Endothelial cell of hepatic sinusoid (primary cell): ENCODE measurements around the gene CAMKK2.
"Not testable (repeated sequence)": the region's sequence is repeated elsewhere in the genome, so short reads cannot be mapped to it uniquely, and the experiment has no call there.

ENCODE experiments used
- in situ Hi-C: cut with HindIII; loops from 2 replicates; pipeline ENCODE4 v1.10.0; 2017; ENCODE audit warnings: low sequenced_read_pairs

CAMKK2 gene

GRCh38 chr12:121228919-121229665, 67.4 kb downstream of the CAMKK2 start:
- in situ Hi-C loops, result no loop called here

- in situ Hi-C loops, result no loop called here
These were observed 69.2 kb downstream of the CAMKK2 start for GRCh38 chr12:121227294-121227693.

- in situ Hi-C loops, result not testable (repeated sequence)
These were observed 69.6 kb downstream of the CAMKK2 start for GRCh38 chr12:121226871-121227270.

GRCh38 chr12:121226399-121226798, 70.1 kb downstream of the CAMKK2 start:
- in situ Hi-C loops, result no loop called here

- in situ Hi-C loops, result no loop called here
These were observed 71.9 kb downstream of the CAMKK2 start for GRCh38 chr12:121224591-121224990.

GRCh38 chr12:121223292-121224285, 72.9 kb downstream of the CAMKK2 start:
- in situ Hi-C loops, result no loop called here

- in situ Hi-C loops, result no loop called here
These were observed 73.7 kb downstream of the CAMKK2 start for GRCh38 chr12:121222847-121223246.

GRCh38 chr12:121219353-121219986, 77.0 kb downstream of the CAMKK2 start:
- in situ Hi-C loops, result loop anchor here (5.0 kb wide), 1 partner anchor 107 kb away; no protein-coding TSS in a partner anchor

GRCh38 chr12:121218588-121219352, 77.7 kb downstream of the CAMKK2 start:
- in situ Hi-C loops, result loop anchor here (5.0 kb wide), 1 partner anchor 106 kb away; no protein-coding TSS in a partner anchor

GRCh38 chr12:121217761-121218160, 78.7 kb downstream of the CAMKK2 start:
- in situ Hi-C loops, result loop anchor here (5.0 kb wide), 1 partner anchor 105 kb away; no protein-coding TSS in a partner anchor

- in situ Hi-C loops, result loop anchor here (5.0 kb wide), 1 partner anchor 105 kb away; no protein-coding TSS in a partner anchor
These were observed 79.4 kb downstream of the CAMKK2 start for GRCh38 chr12:121217063-121217462.

GRCh38 chr12:121216102-121216501, 80.4 kb downstream of the CAMKK2 start:
- in situ Hi-C loops, result loop anchor here (5.0 kb wide), 1 partner anchor 104 kb away; no protein-coding TSS in a partner anchor

GRCh38 chr12:121214855-121215745, 81.4 kb downstream of the CAMKK2 start:
- in situ Hi-C loops, result loop anchor here (5.0 kb wide), 1 partner anchor 103 kb away; no protein-coding TSS in a partner anchor

GRCh38 chr12:121214166-121214777, 82.2 kb downstream of the CAMKK2 start:
- in situ Hi-C loops, result no loop called here

GRCh38 chr12:121212875-121213274, 83.6 kb downstream of the CAMKK2 start:
- in situ Hi-C loops, result no loop called here

GRCh38 chr12:121209624-121210572, 86.6 kb downstream of the CAMKK2 start, which contains the start of gene P2RX4:
P2RX4 (plus strand) TSS chr12:121210129; CDS start chr12:121210165, 36 bp downstream.
- in situ Hi-C loops, result no loop called here

GRCh38 chr12:121209221-121209620, 87.3 kb downstream of the CAMKK2 start:
- in situ Hi-C loops, result no loop called here
